RWPE1 (cell line): ENCODE data around the gene TMEM8B.

ENCODE experiments used
- CTCF ChIA-PET: fragments of 350-600 bp; sonication (Branson Sonifier 250); formaldehyde crosslinking; extraction: SDS; loops from one replicate; lab custom pipeline; 2021; lab: Yijun Ruan, JAX
- POLR2A ChIA-PET: fragments of 400-600 bp; formaldehyde crosslinking; extraction: SDS; loops from one replicate; lab custom pipeline; 2020; ENCODE audit warnings: antibody characterized with exemption; ENCODE audit not compliant: low non-redundant PET; lab: Yijun Ruan, JAX
- DNase-seq: peaks from one replicate; pipeline ENCODE4 v3.0.0; 2012; ENCODE audit warnings: low spot score
- H3K27ac ChIP-seq: fragments of 450-650 bp; 2 replicates; pipeline ENCODE4 v1.5.1; 2017
- CTCF ChIP-seq: fragments of 450-650 bp; conservative IDR thresholded peaks from 2 replicates; pipeline ENCODE4 v1.5.1; 2017; ENCODE audit warnings: low read depth, mild to moderate bottlenecking

Gene TMEM8B

GRCh38 chr9:35834260-35835215, 5.5 kb downstream of the TMEM8B start:
- ChIA-PET POLR2A (no interaction called here), CTCF (interaction anchor here (0.6 kb wide), 1 partner anchor 70 kb away, joined by 3 read pairs; no protein-coding TSS in a partner anchor)
- DNase-seq: no peak
- no peak for TF ChIP-seq CTCF
- H3K27ac ChIP-seq: no peak overlapping the region

GRCh38 chr9:35835216-35835632, 6.2 kb downstream of the TMEM8B start:
- no peak for TF ChIP-seq CTCF
- DNase-seq: no peak
- CTCF ChIA-PET: interaction anchor here (0.6 kb wide), 1 partner anchor 71 kb away, joined by 3 read pairs; no protein-coding TSS in a partner anchor

GRCh38 chr9:35835766-35836165, 6.7 kb downstream of the TMEM8B start:
- POLR2A ChIA-PET: no interaction called here
- no peak for DNase-seq
- CTCF ChIA-PET: no interaction called here
- no peak overlapping the region for H3K27ac ChIP-seq
- no peak for TF ChIP-seq CTCF

More at GRCh38 chr9:35835216-35835632, 6.2 kb downstream of the TMEM8B start:
- POLR2A ChIA-PET: no interaction called here
- no peak overlapping the region for H3K27ac ChIP-seq

- no peak for TF ChIP-seq CTCF
- ChIA-PET CTCF (no interaction called here), POLR2A (no interaction called here)
- no peak overlapping the region for H3K27ac ChIP-seq
- DNase-seq: no peak
These were observed 7.6 kb downstream of the TMEM8B start for GRCh38 chr9:35836595-35836994.

DNA sequence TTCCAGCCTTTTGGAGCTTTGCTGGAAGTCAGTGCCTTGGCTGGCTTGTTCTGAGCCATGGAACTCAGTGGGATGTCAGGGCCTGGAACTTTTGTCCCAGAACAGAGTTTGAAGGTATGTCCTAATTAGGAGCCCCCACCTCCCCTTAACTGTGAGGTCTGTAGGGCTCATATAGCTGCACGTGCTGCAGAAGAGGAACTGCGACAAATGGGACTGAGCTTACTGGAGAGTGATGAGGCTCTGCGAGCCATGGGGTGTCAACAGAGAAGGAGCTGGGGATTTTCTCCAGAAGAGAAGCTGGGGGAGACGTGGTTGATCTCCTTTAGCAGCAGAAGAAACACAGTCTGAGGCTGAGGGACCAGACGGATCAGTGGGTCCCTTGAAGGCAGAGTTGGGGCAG, 10.9 kb downstream of the TMEM8B start:
- DNase-seq: no peak
- CTCF ChIA-PET: no interaction called here
- no peak for TF ChIP-seq CTCF
- no peak overlapping the region for H3K27ac ChIP-seq
- POLR2A ChIA-PET: no interaction called here

DNA sequence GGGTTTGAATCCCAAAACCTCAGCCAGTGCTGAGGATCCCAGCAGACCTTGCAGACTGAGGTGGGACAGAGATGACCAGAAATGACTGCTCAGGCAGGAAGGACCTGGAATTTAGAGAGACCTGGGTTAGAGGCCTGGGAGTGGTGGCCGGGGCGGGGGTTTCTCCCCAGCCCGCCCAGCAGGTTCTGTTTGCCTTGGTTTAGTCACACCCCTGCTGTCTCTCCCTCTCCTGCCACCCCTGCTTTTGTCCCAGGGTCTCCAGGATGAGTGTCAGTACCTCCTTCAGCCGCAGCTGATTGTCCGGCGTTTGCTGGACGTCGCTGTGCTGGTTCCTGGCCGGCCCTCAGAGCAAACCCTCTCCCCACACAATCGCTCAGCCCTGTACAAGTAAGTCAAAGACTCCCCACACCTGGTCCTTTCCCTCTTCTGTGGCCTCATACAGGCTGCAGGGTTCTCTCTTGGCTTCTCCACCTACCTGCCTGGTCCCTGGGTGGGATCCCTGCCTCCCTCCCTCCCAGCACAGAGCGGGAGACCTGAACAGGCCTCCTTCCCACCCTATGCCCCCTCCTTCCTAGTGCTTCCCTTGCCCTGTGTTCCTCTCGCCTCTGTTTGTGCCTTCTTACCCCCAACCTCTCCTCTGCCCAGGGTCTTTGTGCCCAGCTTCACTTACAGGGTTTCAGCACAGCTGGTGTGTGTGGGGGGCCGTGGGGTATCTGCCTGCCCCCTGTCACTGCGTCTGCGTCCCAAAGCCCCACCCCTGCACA, 12.0 kb downstream of the TMEM8B start:
- POLR2A ChIA-PET: no interaction called here

More for the DNA sequence above, 12.0 kb downstream of the TMEM8B start:
- no peak for DNase-seq
- H3K27ac ChIP-seq: no peak overlapping the region
- no peak for TF ChIP-seq CTCF
- CTCF ChIA-PET: interaction anchor here (0.6 to 1.0 kb wide), 3 partner anchors 13 to 51 kb away, joined by 3 to 4 read pairs (median 3); no protein-coding TSS in a partner anchor
